GF-D8 (cell line): ENCODE data around the gene NGDN.
"Not testable (repeated sequence)": the region's sequence is repeated elsewhere in the genome, so short reads cannot be mapped to it uniquely, and the experiment has no call there.

ENCODE experiments used
- DNase-seq: peaks from one replicate; lab custom pipeline; 2025; lab: John Stamatoyannopoulos, UW

NGDN gene

GRCh38 chr14:23439107-23439835, 30.2 kb upstream of the NGDN start:
- no peak for DNase-seq

GRCh38 chr14:23441076-23441475, 28.4 kb upstream of the NGDN start:
- DNase-seq, result no peak

DNA sequence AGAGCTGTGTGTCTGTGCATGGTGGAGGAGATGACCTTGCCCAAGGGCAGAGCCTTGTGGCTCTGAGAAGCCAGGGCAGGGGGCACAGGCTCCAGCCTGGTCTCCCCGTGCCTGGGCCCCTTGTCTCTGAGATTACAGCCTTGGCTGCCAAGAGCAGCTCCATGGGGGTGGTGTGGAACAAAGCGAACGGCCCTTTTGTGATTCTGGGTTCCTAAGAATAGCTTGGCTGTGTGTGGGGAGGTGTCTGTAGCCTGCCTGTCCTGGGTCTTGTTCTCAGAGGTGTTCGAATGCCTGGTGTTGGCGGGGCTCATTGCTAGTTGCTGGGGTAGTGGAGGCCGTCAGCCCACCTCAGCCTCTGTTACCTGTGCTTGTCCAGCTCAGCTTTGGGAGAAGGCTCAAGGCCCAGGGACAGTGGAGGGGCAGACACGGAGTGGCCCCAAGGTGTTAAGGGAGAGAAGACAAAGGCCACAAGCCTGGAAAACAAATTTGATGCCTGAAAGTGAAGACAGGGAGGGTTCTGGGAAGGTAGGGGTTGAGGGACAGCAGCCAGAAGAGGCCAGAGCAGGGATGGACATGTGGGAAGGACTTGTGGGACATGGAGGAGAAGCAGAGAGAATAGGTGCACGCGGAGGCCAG, 26.7 kb upstream of the NGDN start:
- DNase-seq, result no peak

- no peak for DNase-seq
These were observed 26.1 kb upstream of the NGDN start for GRCh38 chr14:23443411-23443812.

DNA sequence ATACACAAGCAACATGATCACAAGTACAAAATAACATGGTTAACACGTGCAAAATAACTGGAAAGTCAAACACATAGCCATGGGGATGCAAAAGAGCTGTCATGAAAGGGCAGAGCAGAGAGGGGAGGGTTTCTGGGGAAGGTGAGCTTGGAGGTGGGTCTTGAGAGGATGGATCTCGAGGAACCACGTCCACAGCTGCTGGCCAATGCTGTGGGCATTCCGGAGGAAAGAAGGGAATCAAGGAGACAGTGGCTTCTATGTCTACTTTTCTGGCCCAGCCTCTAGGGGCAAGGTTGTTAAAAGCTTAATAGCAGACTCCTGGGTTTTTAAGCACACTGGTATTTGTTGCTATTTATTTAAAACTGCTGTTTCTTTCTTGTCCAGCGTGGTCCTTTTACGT, 25.6 kb upstream of the NGDN start:
- no peak for DNase-seq

- no peak for DNase-seq
These were observed 25.2 kb upstream of the NGDN start for GRCh38 chr14:23444314-23444713.

DNA sequence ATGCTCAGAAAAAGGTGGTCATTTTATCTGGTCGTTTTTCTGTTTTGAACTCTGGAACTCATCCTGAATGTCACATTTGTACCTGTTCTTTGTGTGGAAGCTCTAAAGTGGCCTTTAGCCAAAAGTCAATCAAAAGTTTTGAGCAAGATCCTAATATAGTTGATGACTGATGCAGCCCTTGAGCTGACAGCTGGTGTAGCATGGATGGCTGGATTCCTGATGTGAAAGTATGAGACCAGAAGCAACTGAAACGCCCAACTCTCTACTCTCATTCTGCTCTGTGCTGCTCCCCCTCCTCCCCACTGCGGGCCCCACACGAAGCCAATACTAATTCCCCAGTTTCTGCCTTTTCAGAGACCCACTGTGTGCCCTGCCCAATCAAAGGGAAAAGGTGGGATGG, 23.7 kb upstream of the NGDN start:
- no peak for DNase-seq

GRCh38 chr14:23446291-23446851, 23.1 kb upstream of the NGDN start:
- no peak for DNase-seq

- DNase-seq, result no peak
These were observed 21.8 kb upstream of the NGDN start for GRCh38 chr14:23447361-23448350.

DNA sequence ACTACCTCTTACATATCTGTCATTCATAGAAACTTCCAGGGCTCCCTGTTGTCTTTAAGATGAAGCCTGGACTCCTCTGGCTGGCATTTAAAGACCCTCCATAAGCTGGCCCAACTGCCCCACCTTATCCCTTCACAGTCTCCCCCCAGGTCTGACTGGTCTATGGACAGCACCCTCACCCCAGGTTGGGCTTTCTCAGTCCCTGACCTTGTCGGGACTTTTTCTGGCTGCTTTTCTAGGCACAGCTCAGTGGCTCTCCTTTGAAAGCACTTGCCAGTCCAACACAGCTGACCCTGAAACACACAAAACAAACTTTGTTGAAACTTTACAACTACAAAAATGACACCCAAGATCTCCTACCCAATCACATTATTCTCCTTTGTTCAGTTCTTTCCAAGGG, 20.2 kb upstream of the NGDN start:
- no peak for DNase-seq

GRCh38 chr14:23450379-23450778, 19.1 kb upstream of the NGDN start:
- DNase-seq, result no peak

DNA sequence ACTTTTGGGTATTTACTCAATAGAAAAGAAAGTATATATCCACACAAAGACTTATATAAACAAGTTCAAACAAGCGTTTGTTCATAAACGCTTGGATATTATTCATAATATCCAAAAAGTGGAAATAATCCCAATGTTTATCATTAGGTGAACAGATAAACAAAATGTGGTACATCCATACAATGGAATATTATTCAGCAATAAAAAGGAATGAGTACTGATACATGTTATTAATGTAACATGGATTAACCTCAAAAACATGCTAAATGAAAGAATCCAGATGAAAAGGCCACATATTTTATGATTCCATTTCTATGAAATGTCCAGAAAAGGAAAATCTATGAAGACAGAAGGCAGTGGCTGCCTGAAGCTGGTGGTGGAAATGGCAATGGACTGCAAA, 17.3 kb upstream of the NGDN start:
- no peak for DNase-seq

GRCh38 chr14:23454445-23454856, 15.1 kb upstream of the NGDN start:
- DNase-seq, result no peak

DNA sequence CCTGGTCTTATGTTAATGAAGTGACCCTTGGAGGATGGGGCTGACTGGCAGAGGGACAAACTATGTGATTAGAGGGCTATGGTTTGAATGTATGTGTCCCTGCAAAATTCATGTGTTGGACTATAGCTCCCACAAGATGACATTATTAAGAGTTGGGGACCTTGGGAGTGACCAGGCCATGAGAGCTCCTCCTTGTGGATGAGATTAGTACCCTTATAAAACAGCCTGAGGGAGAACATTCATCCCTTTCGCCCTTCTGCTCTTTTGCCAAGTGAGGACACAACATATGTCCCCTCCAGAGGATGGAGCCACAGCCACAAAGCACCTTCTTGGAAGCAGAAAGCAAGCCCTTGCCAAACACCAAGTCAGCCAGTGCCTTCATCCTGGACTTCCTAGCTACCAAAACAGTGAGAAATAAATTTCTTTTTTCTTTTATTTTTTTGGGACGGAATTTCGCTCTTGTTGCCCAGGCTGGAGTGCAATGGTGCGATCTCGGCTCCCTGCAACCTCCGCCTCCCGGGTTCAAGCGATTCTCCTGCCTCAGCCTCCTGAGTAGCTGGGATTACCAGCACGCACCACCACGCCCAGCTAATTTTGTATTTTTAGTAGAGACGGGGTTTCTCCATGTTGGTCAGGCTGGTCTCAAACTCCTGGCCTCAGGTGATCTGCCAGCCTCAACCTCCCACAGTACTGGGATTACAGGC, 12.5 kb upstream of the NGDN start:
- not testable (repeated sequence) for DNase-seq

DNA sequence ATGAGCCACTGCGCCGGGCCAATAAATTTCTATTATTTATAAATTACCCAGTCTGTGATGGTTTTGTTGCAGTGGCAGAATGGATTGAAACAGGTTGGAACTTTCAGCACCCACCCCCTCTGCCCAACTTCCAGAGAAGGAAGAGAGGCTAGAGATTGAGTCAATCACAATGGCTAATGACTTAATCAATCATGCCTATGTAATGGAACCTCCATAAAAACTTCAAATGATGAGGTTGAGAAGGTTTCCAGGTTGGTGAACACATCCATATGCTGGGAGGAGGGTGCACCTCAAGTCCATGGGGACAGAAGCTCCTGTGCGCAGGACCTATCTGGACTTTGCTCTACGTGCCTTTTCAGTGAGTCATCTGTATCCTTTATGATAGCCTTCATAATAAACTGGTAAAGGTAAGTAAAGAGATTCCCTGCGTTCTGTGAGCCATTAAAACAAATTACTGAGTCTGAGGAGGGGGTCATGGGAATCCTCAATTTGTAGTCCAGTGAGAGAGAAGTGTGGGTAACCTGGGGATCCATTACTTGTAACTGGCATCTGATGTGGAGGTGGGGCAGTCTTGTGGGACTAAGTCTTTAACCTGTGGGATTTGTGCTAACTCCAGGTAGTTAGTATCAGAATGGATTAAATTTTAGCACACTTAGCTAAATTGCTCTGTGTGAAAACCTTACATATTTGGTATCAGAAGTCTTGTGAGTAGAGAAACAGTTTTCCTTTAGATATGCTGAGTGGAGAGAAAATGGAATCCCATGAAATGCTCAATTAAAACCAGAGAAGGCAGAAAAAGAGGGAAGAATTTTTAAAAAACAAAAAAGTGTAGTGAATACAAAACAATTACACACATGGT, 11.7 kb upstream of the NGDN start:
- no peak for DNase-seq

DNA sequence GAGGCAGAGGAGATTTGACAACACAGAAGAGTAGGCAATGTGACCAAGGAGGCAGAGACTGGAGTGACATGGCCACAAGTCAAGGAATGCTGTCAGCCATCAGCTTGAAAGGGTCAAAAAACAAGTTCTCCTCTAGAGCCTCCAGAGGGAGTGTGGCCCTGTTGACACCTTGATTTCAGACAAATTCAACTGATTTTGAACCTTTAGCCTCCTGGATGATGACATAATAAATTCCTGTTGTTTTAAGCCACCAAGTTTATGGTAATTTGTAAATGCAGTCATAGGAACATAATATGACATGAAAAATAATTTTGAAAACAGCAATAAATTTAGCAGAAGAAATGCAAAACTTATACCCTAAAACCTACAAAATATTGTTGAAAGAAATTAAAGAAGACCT, 8.5 kb upstream of the NGDN start:
- no peak for DNase-seq

DNA sequence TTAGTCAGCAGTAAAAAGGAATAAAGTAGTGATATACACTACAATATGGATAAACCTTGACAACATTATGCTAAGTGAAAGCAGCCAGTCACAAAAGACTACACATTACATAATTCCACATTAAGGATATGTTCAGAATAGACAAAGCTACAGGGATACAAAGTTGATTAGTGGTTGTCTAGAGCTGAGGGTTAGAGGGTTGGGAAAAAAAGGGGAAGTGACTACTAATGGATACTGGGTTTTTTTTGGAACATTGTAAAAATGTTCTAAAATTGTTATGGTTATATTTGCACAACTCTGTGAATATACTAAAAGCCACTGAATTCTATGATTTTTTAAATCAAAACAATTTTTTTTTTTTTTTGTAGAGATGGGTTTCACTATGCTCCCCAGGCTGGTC, 4.8 kb upstream of the NGDN start:
- no peak for DNase-seq

DNA sequence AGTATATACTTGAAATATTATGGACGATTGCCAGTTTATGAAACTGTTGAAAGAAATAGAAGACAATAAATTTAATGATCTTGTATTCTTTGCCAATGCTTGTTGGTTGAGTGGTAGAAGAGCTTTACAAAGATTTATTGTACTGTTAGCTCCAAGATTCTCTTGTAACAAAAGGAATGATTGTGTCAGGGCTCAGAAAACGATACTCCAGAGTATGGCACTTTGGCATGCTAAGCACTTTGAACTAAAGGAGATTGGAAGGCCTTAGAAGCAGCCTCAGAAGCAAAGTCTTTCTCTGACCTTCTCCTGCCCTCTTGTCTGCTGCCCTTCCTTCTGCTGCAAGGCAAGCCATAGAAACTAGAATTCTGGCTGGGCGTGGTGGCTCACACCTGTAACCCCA, 4.2 kb upstream of the NGDN start:
- DNase-seq, result no peak

- no peak for DNase-seq
These were observed 788 bp upstream of the NGDN start for GRCh38 chr14:23468704-23469126.

GRCh38 chr14:23469906-23470403, 452 bp downstream of the NGDN start:
- DNase-seq, result no peak

DNA sequence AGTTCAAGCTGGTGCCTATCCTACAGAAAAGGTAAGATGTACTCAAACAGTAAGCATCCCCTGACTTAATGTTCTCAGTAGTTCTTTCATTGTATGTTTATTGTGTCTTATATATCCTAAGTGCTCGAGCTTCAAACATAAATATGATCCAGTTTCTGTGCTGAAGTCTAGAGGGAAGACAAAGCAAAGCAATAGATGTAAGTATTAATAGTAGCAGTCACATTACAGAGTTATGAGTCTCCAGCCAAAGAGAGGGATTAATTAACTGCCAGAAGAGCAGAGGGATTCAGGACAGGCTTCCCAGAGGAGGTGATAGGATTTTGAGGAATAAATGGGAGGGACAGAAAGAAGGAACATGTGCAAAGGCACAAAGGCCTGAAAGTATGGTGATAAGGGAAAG, 1.4 kb downstream of the NGDN start:
- no peak for DNase-seq
